ENCODE results near the gene DSCAML1.

Gene DSCAML1

GRCh38 chr11:117724104-117724503 is 72.9 kb downstream of the DSCAML1 start:
- DNase-seq (ENCODE audit: low spot score): no peak

- no peak for DNase-seq (ENCODE audit: low spot score)
Measured at GRCh38 chr11:117723277-117724024, 73.6 kb downstream of the DSCAML1 start.

- no peak for DNase-seq (ENCODE audit: low spot score)
Measured at GRCh38 chr11:117722082-117722481, 74.9 kb downstream of the DSCAML1 start.

GRCh38 chr11:117720061-117720511 is 76.9 kb downstream of the DSCAML1 start:
- no peak for DNase-seq (ENCODE audit: low spot score)

- no peak for DNase-seq (ENCODE audit: low spot score)
Measured at GRCh38 chr11:117719480-117719879, 77.5 kb downstream of the DSCAML1 start.

- DNase-seq (ENCODE audit: low spot score): no peak
Measured at GRCh38 chr11:117717485-117718314, 79.3 kb downstream of the DSCAML1 start.

- DNase-seq (ENCODE audit: low spot score): peak; percentile 65
Measured at GRCh38 chr11:117716521-117717440, 80.2 kb downstream of the DSCAML1 start.

- no peak for DNase-seq (ENCODE audit: low spot score)
Measured at GRCh38 chr11:117715801-117716200, 81.2 kb downstream of the DSCAML1 start.

GRCh38 chr11:117713538-117713991 is 83.5 kb downstream of the DSCAML1 start:
- DNase-seq (ENCODE audit: low spot score): no peak

- no peak for DNase-seq (ENCODE audit: low spot score)
Measured at GRCh38 chr11:117712530-117712929, 84.5 kb downstream of the DSCAML1 start.

- no peak for DNase-seq (ENCODE audit: low spot score)
Measured at GRCh38 chr11:117711331-117711730, 85.7 kb downstream of the DSCAML1 start.

- DNase-seq (ENCODE audit: low spot score): no peak
Measured at GRCh38 chr11:117710211-117710610, 86.8 kb downstream of the DSCAML1 start.

GRCh38 chr11:117706322-117706814 is 90.6 kb downstream of the DSCAML1 start:
- no peak for DNase-seq (ENCODE audit: low spot score)

GRCh38 chr11:117705866-117706265 is 91.2 kb downstream of the DSCAML1 start:
- no peak for DNase-seq (ENCODE audit: low spot score)

- no peak for DNase-seq (ENCODE audit: low spot score)
Measured at GRCh38 chr11:117704395-117705100, 92.5 kb downstream of the DSCAML1 start.

- DNase-seq (ENCODE audit: low spot score): no peak
Measured at GRCh38 chr11:117702946-117703598, 93.9 kb downstream of the DSCAML1 start.

GRCh38 chr11:117701781-117702180 is 95.2 kb downstream of the DSCAML1 start:
- DNase-seq (ENCODE audit: low spot score): no peak

GRCh38 chr11:117700551-117700950 is 96.5 kb downstream of the DSCAML1 start:
- no peak for DNase-seq (ENCODE audit: low spot score)

GRCh38 chr11:117697319-117697718 is 99.7 kb downstream of the DSCAML1 start:
- DNase-seq (ENCODE audit: low spot score): no peak

GRCh38 chr11:117696540-117696939 is 100.5 kb downstream of the DSCAML1 start:
- no peak for DNase-seq (ENCODE audit: low spot score)

GRCh38 chr11:117693344-117693743 is 103.7 kb downstream of the DSCAML1 start:
- no peak for DNase-seq (ENCODE audit: low spot score)

All from NAMALWA (cell line).